HepG2 (cell line): Measurements from ENCODE around the gene PISD. TPM values are rescaled to one million over a fixed set of nuclear protein-coding genes. Genes with fewer than 3 reads are reported as not detected.

Source experiments
- CBX1 ChIP-seq: IDR thresholded peaks from one replicate; pipeline ENCODE4 v1.6.1; 2016; ENCODE audit warnings: antibody characterized with exemption, low read depth
- CEBPB ChIP-seq: IDR thresholded peaks from 2 replicates; pipeline ENCODE4 v1.6.1; 2011; ENCODE audit warnings: low read depth, low read length, improper control_type of control experiment, borderline replicate concordance
- EP300 ChIP-seq, 3 experiments: sonication (generic) in 1 of 3; formaldehyde crosslinking in 1 of 3; IDR thresholded peaks; 2 replicates each; pipeline versions ENCODE4 v1.5.1 to v1.6.1; 2011 to 2020; ENCODE audit warnings: low read depth in 2 of 3, low read length in 2 of 3, borderline replicate concordance in 1 of 3, improper control_type of control experiment in 1 of 3, mild to moderate bottlenecking in 1 of 3, missing genetic modification reagents in 1 of 3, moderate library complexity in 1 of 3
- HMGXB4 ChIP-seq, 2 experiments: sonication (generic) in 1 of 2; formaldehyde crosslinking in 1 of 2; IDR thresholded peaks; 2 replicates each; pipeline versions ENCODE4 v1.4.0 to v1.6.1; 2018 to 2020; ENCODE audit warnings: missing genetic modification reagents in 2 of 2, borderline replicate concordance in 1 of 2, low read depth in 1 of 2, mild to moderate bottlenecking in 1 of 2, missing biosample characterization in 1 of 2
- IRF2 ChIP-seq: IDR thresholded peaks from 2 replicates; pipeline ENCODE4 v1.6.1; 2018; ENCODE audit warnings: missing genetic modification reagents, missing compliant biosample characterization
- MEIS2 ChIP-seq: sonication (generic); formaldehyde crosslinking; IDR thresholded peaks from 2 replicates; pipeline ENCODE4 v1.9.0; 2021; ENCODE audit warnings: mild to moderate bottlenecking, missing genetic modification reagents
- NR0B2 ChIP-seq: sonication (generic); formaldehyde crosslinking; IDR thresholded peaks from 2 replicates; pipeline ENCODE4 v1.4.0; 2020; ENCODE audit warnings: mild to moderate bottlenecking, missing genetic modification reagents
- PBX2 ChIP-seq: IDR thresholded peaks from 2 replicates; pipeline ENCODE4 v1.6.1; 2016; ENCODE audit warnings: control low read depth
- RBFOX2 ChIP-seq: fragments of 200-400 bp; formaldehyde crosslinking; IDR thresholded peaks from 2 replicates; pipeline ENCODE4 v1.6.1; 2017; ENCODE audit warnings: low read depth, mild to moderate bottlenecking, low read length
- RCOR2 ChIP-seq: IDR thresholded peaks from 2 replicates; pipeline ENCODE4 v1.6.1; 2016; ENCODE audit warnings: missing biosample characterization, missing genetic modification reagents
- SOX6 ChIP-seq, 2 experiments: fragments of 450-650 bp in 1 of 2; sonication (generic) in 1 of 2; formaldehyde crosslinking in 1 of 2; IDR thresholded peaks; 2 replicates each; pipeline versions ENCODE4 v1.4.0 to v1.6.1; 2017 to 2020; ENCODE audit warnings: antibody characterized with exemption in 1 of 2, mild to moderate bottlenecking in 1 of 2, missing genetic modification reagents in 1 of 2
- STAG1 ChIP-seq: sonication (generic); formaldehyde crosslinking; IDR thresholded peaks from 2 replicates; pipeline ENCODE4 v1.4.0; 2020; ENCODE audit warnings: missing genetic modification reagents
- TFDP1 ChIP-seq: IDR thresholded peaks from 2 replicates; pipeline ENCODE4 v1.6.1; 2016; ENCODE audit warnings: missing compliant biosample characterization, missing genetic modification reagents, borderline replicate concordance
- ZEB1 ChIP-seq: IDR thresholded peaks from 2 replicates; pipeline ENCODE4 v1.6.1; 2012; ENCODE audit warnings: mild to moderate bottlenecking, low read depth, inconsistent platforms; ENCODE audit not compliant: insufficient replicate concordance
- ZMYM3 ChIP-seq: sonication (generic); formaldehyde crosslinking; IDR thresholded peaks from 2 replicates; pipeline ENCODE4 v1.5.1; 2020; ENCODE audit warnings: mild to moderate bottlenecking, missing genetic modification reagents
- ZMYM4 ChIP-seq: sonication (generic); formaldehyde crosslinking; IDR thresholded peaks from 2 replicates; pipeline ENCODE4 v1.8.1; 2023; ENCODE audit warnings: mild to moderate bottlenecking, missing genetic modification reagents
- ZNF503 ChIP-seq: sonication (generic); formaldehyde crosslinking; IDR thresholded peaks from 2 replicates; pipeline ENCODE4 v1.4.0; 2020; ENCODE audit warnings: missing genetic modification reagents
- ZSCAN5A ChIP-seq: sonication (generic); formaldehyde crosslinking; IDR thresholded peaks from 2 replicates; pipeline ENCODE4 v1.8.0; 2022; ENCODE audit warnings: mild to moderate bottlenecking, missing genetic modification reagents, borderline replicate concordance
- ZSCAN9 ChIP-seq: IDR thresholded peaks from 2 replicates; pipeline ENCODE4 v1.6.1; 2016; ENCODE audit warnings: borderline replicate concordance
- polyA plus RNA-seq, 8 experiments: library from polyadenylated mRNA; depleted of rRNA in 3 of 8; stranded (reverse) in 7 of 8; unstranded in 1 of 8; fragments of >200 nt; fragmentation: Illumina TruSeq in 4 of 8; extraction: Trizol in 4 of 8; gene quantifications; 2 replicates each; pipeline versions ENCODE4 v1.2.1 to v1.2.3, GENCODE V29; 2011 to 2016; ENCODE audit warnings: low read depth in 4 of 8, missing spikeins in 1 of 8, mixed read lengths in 1 of 8; ENCODE audit not compliant: insufficient read depth in 1 of 8
- total RNA-seq, 5 experiments: library from RNA; depleted of rRNA; stranded (reverse); fragments of >200 nt; fragmentation: Illumina TruSeq; extraction: Trizol; gene quantifications; 2 replicates each; pipeline ENCODE4 v1.2.3, GENCODE V29; 2016; ENCODE audit warnings: low read depth in 1 of 5

PISD gene
- total and polyA plus RNA-seq, 2 of the 13 experiments (the other 11 are each of a cell fraction or from before 2014, with no cell fraction given), result 30.1 to 47.7 TPM

GRCh38 chr22:31588970-31589675, 72.9 kb downstream of the PISD start (continued):
- TF ChIP-seq SOX6 (IDR thresholded peaks at IDR 0.05), result no peak
- peak; percentile 41; the same call in 1 of the 2 replicates for TF ChIP-seq SOX6 (CRISPR knock-in tag; IDR thresholded peaks at IDR 0.05)
- TF ChIP-seq RBFOX2, result 0 out of 2 replicates have a peak, but pooled peaks have one; percentile 29
- no peak for TF ChIP-seq NR0B2 (CRISPR knock-in tag)
- TF ChIP-seq IRF2 (CRISPR knock-in tag), result peak; percentile 74
- TF ChIP-seq HMGXB4 (CRISPR knock-in tag; IDR thresholded peaks at IDR 0.05; ENCODE audit: borderline replicate concordance in 1 of 2, low read depth in 1 of 2), result peak in 1 of 2 experiments; percentile 34; a peak in 1 of 4 replicates
- 0 out of 2 replicates have a peak, but pooled peaks have one; percentile 30 for TF ChIP-seq ZSCAN9 (CRISPR knock-in tag)
- TF ChIP-seq CEBPB, result 0 out of 2 replicates have a peak, but pooled peaks have one; percentile 1
- TF ChIP-seq ZSCAN5A (CRISPR knock-in tag), result no peak
- 0 out of 2 replicates have a peak, but pooled peaks have one; percentile 27 for TF ChIP-seq MEIS2 (CRISPR knock-in tag)
- peak; percentile 68; the same call in 1 of the 2 replicates for TF ChIP-seq RCOR2
- peak; percentile 43; the same call in 1 of the 2 replicates for TF ChIP-seq ZMYM4 (CRISPR knock-in tag)
- TF ChIP-seq STAG1 (CRISPR knock-in tag), result peak; percentile 15; the same call in 1 of the 2 replicates
- TF ChIP-seq EP300 (IDR thresholded peaks at IDR 0.05; ENCODE audit: low read depth in 2 of 2, low read length in 2 of 2), result peak in 1 of 2 experiments; percentile 42; a peak in 1 of 4 replicates
- no peak for TF ChIP-seq EP300 (CRISPR knock-in tag; IDR thresholded peaks at IDR 0.05; ENCODE audit: borderline replicate concordance)
- peak; percentile 74; the same call in 1 of the 2 replicates for TF ChIP-seq ZMYM3 (CRISPR knock-in tag)
- TF ChIP-seq ZNF503 (CRISPR knock-in tag), result 0 out of 2 replicates have a peak, but pooled peaks have one; percentile 36
- no peak for TF ChIP-seq PBX2 (CRISPR knock-in tag)
- TF ChIP-seq TFDP1 (CRISPR knock-in tag), result peak; percentile 55; the same call in 1 of the 2 replicates
- TF ChIP-seq ZEB1, result peak; percentile 44
- TF ChIP-seq CBX1, result no peak
